Measurements from ENCODE around the gene DTNBP1. TPM values are rescaled to one million over a fixed set of nuclear protein-coding genes. Genes with fewer than 3 reads are reported as not detected.

The DTNBP1 gene
- total RNA-seq, 1 experiment from 2014 or later, result 2.7 TPM

DNA sequence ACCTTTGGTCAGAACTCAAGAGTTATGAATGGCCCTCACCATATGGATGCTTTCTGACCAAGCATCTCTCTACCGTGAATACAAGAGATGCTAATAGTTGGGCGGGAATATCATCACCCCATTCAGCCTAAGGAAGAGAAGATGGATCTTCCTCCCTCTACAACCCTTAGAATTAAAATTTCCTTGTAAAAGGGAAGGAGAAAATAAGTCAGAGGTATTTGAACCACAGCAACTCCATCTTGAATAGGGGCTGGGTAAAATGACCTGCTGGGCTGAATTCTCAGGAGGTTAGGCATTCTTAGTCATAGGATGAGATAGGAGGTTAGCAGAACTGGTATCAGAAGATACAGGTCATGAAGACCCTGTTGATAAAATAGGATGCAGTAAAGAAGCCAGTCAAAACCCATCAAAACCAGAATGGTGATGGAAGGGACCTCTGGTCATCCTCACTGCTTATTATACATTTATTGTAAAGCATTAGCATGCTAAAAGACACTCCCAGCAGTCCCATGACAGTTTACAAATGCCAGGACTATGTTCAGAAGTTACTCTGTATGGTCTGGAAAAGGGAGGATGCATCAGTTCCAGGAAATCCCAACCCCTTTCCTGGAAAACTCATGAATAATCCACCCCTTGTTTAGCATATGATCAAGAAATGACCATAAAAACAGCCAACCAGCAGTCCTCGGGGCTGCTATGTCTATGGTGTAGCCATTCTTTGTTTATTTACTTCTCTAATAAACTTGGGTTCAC lies 101.2 kb downstream of the DTNBP1 start:
- DNase-seq (ENCODE audit: low read depth in 1 of 2, low spot score in 2 of 2), result no peak
- Histone ChIP-seq H3K36me3 (no peaks in the 10 kb centered on the region), H3K27me3 (replicated peaks) (no peaks in the 10 kb centered on the region), H3K4me1 (replicated peaks) (no peaks in the 10 kb centered on the region), H3K4me3 (no peak overlapping the region), H3K27ac (no peak overlapping the region), H3K9me3 (replicated peaks) (no peaks in the 10 kb centered on the region)

- H3K4me1 ChIP-seq (replicated peaks), result no peaks in the 10 kb centered on the region
- H3K27me3 ChIP-seq (replicated peaks), result no peaks in the 10 kb centered on the region
- H3K27ac ChIP-seq, result no peak overlapping the region
- no peaks in the 10 kb centered on the region for H3K36me3 ChIP-seq
- H3K9me3 ChIP-seq (replicated peaks), result no peaks in the 10 kb centered on the region
- DNase-seq (ENCODE audit: low read depth in 1 of 2, low spot score in 2 of 2), result no peak
- no peak overlapping the region for H3K4me3 ChIP-seq
Observed at GRCh38 chr6:15560713-15561112, 102.1 kb downstream of the DTNBP1 start.

- Histone ChIP-seq H3K4me3 (no peak overlapping the region), H3K9me3 (replicated peaks) (no peaks in the 10 kb centered on the region), H3K4me1 (replicated peaks) (no peaks in the 10 kb centered on the region), H3K36me3 (no peaks in the 10 kb centered on the region), H3K27ac (no peak overlapping the region), H3K27me3 (replicated peaks) (no peaks in the 10 kb centered on the region)
- no peak for DNase-seq (ENCODE audit: low read depth in 1 of 2, low spot score in 2 of 2)
Observed at GRCh38 chr6:15557174-15557573, 105.7 kb downstream of the DTNBP1 start.

GRCh38 chr6:15556711-15557110 lies 106.1 kb downstream of the DTNBP1 start:
- DNase-seq (ENCODE audit: low read depth in 1 of 2, low spot score in 2 of 2), result no peak
- Histone ChIP-seq H3K9me3 (replicated peaks) (no peaks in the 10 kb centered on the region), H3K4me3 (no peak overlapping the region), H3K27me3 (replicated peaks) (no peaks in the 10 kb centered on the region), H3K36me3 (no peaks in the 10 kb centered on the region), H3K4me1 (replicated peaks) (no peaks in the 10 kb centered on the region), H3K27ac (no peak overlapping the region)

- DNase-seq (ENCODE audit: low read depth in 1 of 2, low spot score in 2 of 2), result no peak
- Histone ChIP-seq H3K4me3 (no peak overlapping the region), H3K4me1 (replicated peaks) (no peaks in the 10 kb centered on the region), H3K36me3 (no peaks in the 10 kb centered on the region), H3K27ac (no peak overlapping the region), H3K27me3 (replicated peaks) (no peaks in the 10 kb centered on the region), H3K9me3 (replicated peaks) (no peaks in the 10 kb centered on the region)
Observed at GRCh38 chr6:15555101-15556038, 107.5 kb downstream of the DTNBP1 start.

- no peaks in the 10 kb centered on the region for H3K27me3 ChIP-seq (replicated peaks)
- no peaks in the 10 kb centered on the region for H3K36me3 ChIP-seq
- H3K9me3 ChIP-seq (replicated peaks), result no peaks in the 10 kb centered on the region
- no peak for DNase-seq (ENCODE audit: low read depth in 1 of 2, low spot score in 2 of 2)
- H3K4me3 ChIP-seq, result no peak overlapping the region
- no peak overlapping the region for H3K27ac ChIP-seq
- no peaks in the 10 kb centered on the region for H3K4me1 ChIP-seq (replicated peaks)
Observed at GRCh38 chr6:15554728-15555100, 108.1 kb downstream of the DTNBP1 start.

DNA sequence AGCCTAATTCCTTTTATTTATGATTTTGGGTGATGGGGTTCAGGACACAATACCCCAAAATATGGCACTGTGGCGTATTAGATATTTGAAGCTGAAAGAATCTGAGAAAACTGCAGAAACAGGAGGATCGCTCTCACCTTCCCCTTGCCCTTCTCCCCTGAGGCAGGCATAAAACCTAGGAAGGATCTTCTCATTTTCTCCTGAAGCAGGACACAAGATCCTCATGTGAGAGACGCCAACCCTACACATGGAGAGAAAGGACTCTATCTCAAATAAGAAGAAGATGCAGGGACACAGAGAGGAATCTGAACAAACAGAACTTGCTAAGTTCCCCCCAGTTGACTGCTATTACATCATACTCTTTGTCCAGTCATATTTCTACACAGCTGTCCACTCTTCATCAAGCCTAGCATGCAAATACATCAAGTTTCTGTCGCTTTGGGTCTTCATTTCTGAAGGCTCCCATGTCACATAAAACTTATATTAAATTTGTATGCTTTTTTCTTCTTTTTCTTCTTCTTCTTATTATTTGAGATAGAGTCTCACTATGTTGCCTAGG lies 109.0 kb downstream of the DTNBP1 start:
- Histone ChIP-seq H3K4me1 (replicated peaks) (no peaks in the 10 kb centered on the region), H3K36me3 (no peaks in the 10 kb centered on the region), H3K27ac (no peak overlapping the region), H3K4me3 (no peak overlapping the region), H3K9me3 (replicated peaks) (no peaks in the 10 kb centered on the region), H3K27me3 (replicated peaks) (no peaks in the 10 kb centered on the region)
- DNase-seq (ENCODE audit: low read depth in 1 of 2, low spot score in 2 of 2), result no peak

DNA sequence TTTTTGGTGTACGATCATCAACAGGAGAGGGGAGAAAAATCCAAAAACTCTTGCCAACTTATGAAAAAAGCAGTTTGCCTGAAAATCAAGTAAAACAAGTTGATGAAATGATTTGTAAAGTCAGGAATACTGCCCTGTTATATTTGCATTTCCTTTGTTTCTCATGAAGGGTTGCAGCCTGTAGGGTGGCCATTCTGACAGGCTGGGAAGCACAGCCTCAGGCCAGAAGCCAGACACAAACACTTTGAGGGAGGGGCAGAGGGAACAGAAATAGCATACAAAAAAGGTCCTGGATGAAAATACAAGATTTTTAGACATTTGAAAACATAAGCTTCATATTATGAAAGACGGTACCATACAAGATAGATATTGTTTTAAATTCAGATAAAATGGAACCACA lies 109.8 kb downstream of the DTNBP1 start:
- no peak for DNase-seq (ENCODE audit: low read depth in 1 of 2, low spot score in 2 of 2)
- H3K36me3 ChIP-seq, result no peaks in the 10 kb centered on the region
- H3K27me3 ChIP-seq (replicated peaks), result no peaks in the 10 kb centered on the region
- no peak overlapping the region for H3K27ac ChIP-seq
- no peaks in the 10 kb centered on the region for H3K4me1 ChIP-seq (replicated peaks)
- H3K4me3 ChIP-seq, result no peak overlapping the region
- no peaks in the 10 kb centered on the region for H3K9me3 ChIP-seq (replicated peaks)

- no peak for DNase-seq (ENCODE audit: low read depth in 1 of 2, low spot score in 2 of 2)
- Histone ChIP-seq H3K36me3 (no peaks in the 10 kb centered on the region), H3K27ac (no peak overlapping the region), H3K27me3 (replicated peaks) (no peaks in the 10 kb centered on the region), H3K4me3 (no peak overlapping the region), H3K4me1 (replicated peaks) (no peaks in the 10 kb centered on the region), H3K9me3 (replicated peaks) (no peaks in the 10 kb centered on the region)
Observed at GRCh38 chr6:15551798-15552197, 111.0 kb downstream of the DTNBP1 start.

DNA sequence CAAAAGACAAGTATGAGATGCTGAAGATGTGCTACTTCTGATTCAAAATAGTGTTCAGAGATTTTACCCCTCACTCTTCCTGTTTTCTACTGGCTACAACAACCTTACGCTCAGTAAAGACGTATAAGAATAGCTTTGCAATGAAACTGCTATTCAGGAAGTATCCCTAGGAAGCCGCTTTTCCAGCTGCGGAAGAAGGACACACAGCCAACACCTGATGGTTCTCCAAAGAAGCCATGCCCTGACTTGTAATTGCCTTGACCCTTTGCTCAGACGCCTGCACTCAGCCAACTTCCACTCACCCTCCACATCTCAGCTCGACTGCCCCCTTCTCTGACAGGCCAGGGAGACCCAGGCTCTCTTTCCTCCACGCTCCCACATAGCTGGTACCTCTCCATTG lies 111.6 kb downstream of the DTNBP1 start:
- H3K36me3 ChIP-seq, result no peaks in the 10 kb centered on the region
- no peak overlapping the region for H3K27ac ChIP-seq
- H3K27me3 ChIP-seq (replicated peaks), result no peaks in the 10 kb centered on the region

GRCh38 chr6:15550546-15551123 lies 112.2 kb downstream of the DTNBP1 start:
- DNase-seq (ENCODE audit: low read depth in 1 of 2, low spot score in 2 of 2), result no peak
- Histone ChIP-seq H3K36me3 (no peaks in the 10 kb centered on the region), H3K27me3 (replicated peaks) (no peaks in the 10 kb centered on the region)

More for the DNA sequence above, 111.6 kb downstream of the DTNBP1 start:
- no peak for DNase-seq (ENCODE audit: low read depth in 1 of 2, low spot score in 2 of 2)
- H3K4me3 ChIP-seq, result no peak overlapping the region
- no peaks in the 10 kb centered on the region for H3K4me1 ChIP-seq (replicated peaks)
- no peaks in the 10 kb centered on the region for H3K9me3 ChIP-seq (replicated peaks)

GRCh38 chr6:15549371-15549770 lies 113.5 kb downstream of the DTNBP1 start:
- Histone ChIP-seq H3K27me3 (replicated peaks) (no peaks in the 10 kb centered on the region), H3K4me3 (no peak overlapping the region), H3K9me3 (replicated peaks) (no peaks in the 10 kb centered on the region), H3K36me3 (no peaks in the 10 kb centered on the region), H3K27ac (no peak overlapping the region), H3K4me1 (replicated peaks) (no peaks in the 10 kb centered on the region)
- DNase-seq (ENCODE audit: low read depth in 1 of 2, low spot score in 2 of 2), result no peak

More at GRCh38 chr6:15550546-15551123, 112.2 kb downstream of the DTNBP1 start:
- H3K4me3 ChIP-seq, result no peak overlapping the region
- H3K4me1 ChIP-seq (replicated peaks), result no peaks in the 10 kb centered on the region
- no peak overlapping the region for H3K27ac ChIP-seq
- no peaks in the 10 kb centered on the region for H3K9me3 ChIP-seq (replicated peaks)

DNA sequence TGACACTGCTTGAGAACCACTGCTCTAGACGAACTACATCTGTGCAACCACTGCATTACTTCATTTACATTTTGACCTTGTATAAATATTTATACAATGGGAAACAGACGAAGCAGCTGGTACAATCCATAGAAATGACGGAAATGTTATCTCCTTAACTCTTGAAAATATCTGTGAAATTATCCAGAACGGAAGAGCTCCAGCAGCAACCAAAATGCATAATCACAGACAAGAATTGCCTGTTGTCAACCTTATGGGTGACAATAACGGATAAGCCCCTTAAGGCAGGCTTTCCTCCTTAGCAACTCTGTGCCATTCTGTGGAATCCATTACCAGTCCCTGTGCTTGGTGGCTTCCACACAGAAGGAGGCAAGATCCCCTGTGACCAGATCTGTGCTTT lies 115.4 kb downstream of the DTNBP1 start:
- no peaks in the 10 kb centered on the region for H3K36me3 ChIP-seq
- H3K4me1 ChIP-seq (replicated peaks), result no peaks in the 10 kb centered on the region
- no peak overlapping the region for H3K4me3 ChIP-seq
- H3K9me3 ChIP-seq (replicated peaks), result no peaks in the 10 kb centered on the region
- no peak overlapping the region for H3K27ac ChIP-seq
- no peaks in the 10 kb centered on the region for H3K27me3 ChIP-seq (replicated peaks)
- no peak for DNase-seq (ENCODE audit: low read depth in 1 of 2, low spot score in 2 of 2)

DNA sequence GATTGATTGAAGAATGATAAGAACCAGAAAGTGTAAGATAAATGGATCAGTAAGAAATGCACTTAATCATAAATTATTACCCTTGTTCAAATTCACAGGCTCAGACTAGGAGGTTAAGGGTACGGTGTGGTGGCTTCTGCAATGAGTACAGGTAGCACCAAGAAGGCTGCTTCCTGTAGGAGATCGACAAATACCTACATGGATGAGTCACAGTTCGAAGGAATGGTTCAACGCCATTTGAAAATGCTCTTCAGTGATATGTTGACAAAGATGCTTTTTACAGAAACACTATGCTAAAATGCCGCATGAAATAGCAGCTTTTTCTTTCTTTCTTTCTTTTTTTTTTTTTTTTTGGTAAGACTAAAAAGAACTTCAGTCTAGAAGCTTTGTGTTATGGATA lies 116.2 kb downstream of the DTNBP1 start:
- Histone ChIP-seq H3K36me3 (no peaks in the 10 kb centered on the region), H3K27ac (no peak overlapping the region), H3K9me3 (replicated peaks) (no peaks in the 10 kb centered on the region)

More for the DNA sequence above, 116.2 kb downstream of the DTNBP1 start:
- no peaks in the 10 kb centered on the region for H3K27me3 ChIP-seq (replicated peaks)
- DNase-seq (ENCODE audit: low read depth in 1 of 2, low spot score in 2 of 2), result no peak
- H3K4me1 ChIP-seq (replicated peaks), result no peaks in the 10 kb centered on the region
- H3K4me3 ChIP-seq, result no peak overlapping the region

Data from SJSA1 (cell line).